ENCODE data around the gene CPO.

The CPO gene

GRCh38 chr2:206988884-206989283 is 49.6 kb downstream of the CPO start:
- TF ChIP-seq ZC3H10 (CRISPR knock-in tag; IDR thresholded peaks at IDR 0.05), result no peak
- TF ChIP-seq OSR1 (CRISPR knock-in tag; IDR thresholded peaks at IDR 0.05), result no peak
- no peak for TF ChIP-seq TCF4 (CRISPR knock-in tag; IDR thresholded peaks at IDR 0.05; ENCODE audit: borderline replicate concordance)
- TF ChIP-seq CSDC2 (CRISPR knock-in tag; IDR thresholded peaks at IDR 0.05), result no peak
- TF ChIP-seq ZNF8 (CRISPR knock-in tag; IDR thresholded peaks at IDR 0.05), result no peak
- no peak for ATAC-seq

GRCh38 chr2:206989311-206989710 is 50.0 kb downstream of the CPO start:
- ATAC-seq, result peak; percentile 86
- TF ChIP-seq ISL1 (CRISPR knock-in tag; IDR thresholded peaks at IDR 0.05), result no peak
- no peak for TF ChIP-seq TCF4 (CRISPR knock-in tag; IDR thresholded peaks at IDR 0.05; ENCODE audit: borderline replicate concordance)
- TF ChIP-seq POU6F1 (CRISPR knock-in tag; IDR thresholded peaks at IDR 0.05; ENCODE audit: borderline replicate concordance, low read depth), result no peak
- TF ChIP-seq CSRNP3 (CRISPR knock-in tag; IDR thresholded peaks at IDR 0.05), result no peak
- TF ChIP-seq ZFP3 (CRISPR knock-in tag; IDR thresholded peaks at IDR 0.05), result no peak
- no peak for TF ChIP-seq CREB5 (CRISPR knock-in tag; IDR thresholded peaks at IDR 0.05; ENCODE audit: low read depth)
- TF ChIP-seq OSR1 (CRISPR knock-in tag; IDR thresholded peaks at IDR 0.05), result no peak
- no peak for TF ChIP-seq ZFP30 (CRISPR knock-in tag; IDR thresholded peaks at IDR 0.05)
- TF ChIP-seq CSDC2 (CRISPR knock-in tag; IDR thresholded peaks at IDR 0.05), result no peak
- no peak for TF ChIP-seq ZNF565 (CRISPR knock-in tag; conservative IDR thresholded peaks at IDR 0.05; ENCODE audit: low read depth)

GRCh38 chr2:206990360-206990759 is 51.0 kb downstream of the CPO start:
- ATAC-seq, result no peak
- TF ChIP-seq ZNF70 (CRISPR knock-in tag; IDR thresholded peaks at IDR 0.05) (no peak), BACH2 (CRISPR knock-in tag; IDR thresholded peaks at IDR 0.05; ENCODE audit: borderline replicate concordance) (no peak), TOX (CRISPR knock-in tag; IDR thresholded peaks at IDR 0.05; ENCODE audit: borderline replicate concordance) (no peak), PATZ1 (CRISPR knock-in tag; IDR thresholded peaks at IDR 0.05; ENCODE audit: borderline replicate concordance) (no peak), ISL1 (CRISPR knock-in tag; IDR thresholded peaks at IDR 0.05) (no peak), TCF4 (CRISPR knock-in tag; IDR thresholded peaks at IDR 0.05; ENCODE audit: borderline replicate concordance) (no peak), OSR1 (CRISPR knock-in tag; IDR thresholded peaks at IDR 0.05) (no peak), CSDC2 (CRISPR knock-in tag; IDR thresholded peaks at IDR 0.05) (no peak), ARNTL (CRISPR knock-in tag; IDR thresholded peaks at IDR 0.05; ENCODE audit: borderline replicate concordance, low read depth) (no peak), SNAI2 (CRISPR knock-in tag; IDR thresholded peaks at IDR 0.05) (no peak), ESRRG (CRISPR knock-in tag; IDR thresholded peaks at IDR 0.05) (no peak), ZFP30 (CRISPR knock-in tag; IDR thresholded peaks at IDR 0.05) (no peak), PPARA (CRISPR knock-in tag; IDR thresholded peaks at IDR 0.05; ENCODE audit: borderline replicate concordance) (no peak), TSHZ2 (CRISPR knock-in tag; IDR thresholded peaks at IDR 0.05) (no peak), POU6F1 (CRISPR knock-in tag; IDR thresholded peaks at IDR 0.05; ENCODE audit: borderline replicate concordance, low read depth) (no peak), ZC3H10 (CRISPR knock-in tag; IDR thresholded peaks at IDR 0.05) (no peak)

Data from SK-N-SH treated with all-trans-retinoic acid at 6 μM for 48 hours (cell line).